Suppressor macrophage treated with lipopolysaccharide for 4 hours (primary cell): Measurements from ENCODE around the gene GRIA4.
"Not testable (repeated sequence)": the region's sequence is repeated elsewhere in the genome, so short reads cannot be mapped to it uniquely, and the experiment has no call there.

Experiments
- DNase-seq: peaks from one replicate; pipeline ENCODE4 v3.0.0-alpha.2; 2020

Gene GRIA4

DNA sequence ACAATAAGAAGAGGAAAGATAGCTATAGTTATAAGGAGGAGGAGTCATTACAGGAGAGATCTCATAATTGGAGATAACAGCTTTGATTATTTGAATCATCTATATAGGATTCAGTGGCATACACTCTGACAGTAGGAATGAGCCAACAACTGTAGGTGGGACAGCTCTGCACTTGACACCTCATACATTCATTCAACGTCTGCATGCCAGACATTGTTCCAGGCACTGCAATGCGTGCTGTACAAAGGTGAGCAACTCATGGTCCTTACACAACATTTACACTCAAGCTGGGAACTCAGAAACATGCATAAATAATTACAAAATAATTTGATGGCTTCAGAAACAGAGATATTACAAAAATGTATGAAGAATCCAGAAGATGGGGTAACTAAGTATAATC lies 257.9 kb downstream of the GRIA4 start:
- no peak for DNase-seq

DNA sequence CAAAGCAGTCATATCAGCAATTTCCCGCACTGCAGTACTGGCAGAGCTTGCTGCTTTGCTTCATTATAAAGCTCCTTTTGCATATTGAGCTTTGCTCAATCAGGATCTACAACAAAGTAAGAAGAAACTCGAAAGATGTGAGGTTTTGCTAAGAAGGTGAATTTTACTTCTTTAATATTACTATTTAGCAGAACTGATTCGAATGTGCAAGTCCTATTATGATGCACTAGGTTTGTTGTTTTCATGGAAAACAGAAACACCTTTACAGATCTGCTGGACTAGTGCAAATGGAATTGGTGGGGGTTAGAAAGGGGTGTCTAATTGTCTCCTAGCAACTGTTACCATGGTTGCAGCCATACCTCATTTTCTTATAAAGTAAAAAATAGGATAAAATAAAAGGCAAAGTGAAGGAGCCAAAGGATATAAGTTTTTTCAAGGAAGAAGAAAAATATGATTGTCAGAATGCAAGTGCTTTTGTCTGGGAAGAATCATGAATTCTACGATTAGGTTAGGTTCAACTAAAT lies 259.0 kb downstream of the GRIA4 start:
- DNase-seq = no peak

GRCh38 chr11:105870516-105871113 lies 260.7 kb downstream of the GRIA4 start:
- no peak for DNase-seq

GRCh38 chr11:105878510-105878909 lies 268.6 kb downstream of the GRIA4 start:
- DNase-seq = no peak

DNA sequence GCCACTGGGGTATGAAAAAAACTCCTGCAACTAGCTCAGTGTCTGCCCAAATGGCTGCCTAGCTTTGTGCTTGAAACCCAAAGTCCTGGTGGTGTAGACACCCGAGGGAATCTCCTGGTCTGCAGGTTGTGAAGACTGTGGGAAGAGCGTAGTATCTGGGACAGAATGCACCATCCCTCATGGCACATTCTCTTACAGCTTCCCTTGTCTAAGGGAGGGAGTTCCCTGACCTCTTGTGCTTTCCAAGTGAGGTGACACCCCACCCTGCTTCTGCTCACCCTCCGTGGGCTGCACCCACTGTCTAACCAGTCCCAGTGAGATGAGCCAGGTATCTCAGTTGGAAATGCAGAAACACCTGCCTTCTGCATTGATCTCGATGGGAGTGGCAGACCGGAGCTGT lies 269.1 kb downstream of the GRIA4 start:
- DNase-seq = not testable (repeated sequence)

DNA sequence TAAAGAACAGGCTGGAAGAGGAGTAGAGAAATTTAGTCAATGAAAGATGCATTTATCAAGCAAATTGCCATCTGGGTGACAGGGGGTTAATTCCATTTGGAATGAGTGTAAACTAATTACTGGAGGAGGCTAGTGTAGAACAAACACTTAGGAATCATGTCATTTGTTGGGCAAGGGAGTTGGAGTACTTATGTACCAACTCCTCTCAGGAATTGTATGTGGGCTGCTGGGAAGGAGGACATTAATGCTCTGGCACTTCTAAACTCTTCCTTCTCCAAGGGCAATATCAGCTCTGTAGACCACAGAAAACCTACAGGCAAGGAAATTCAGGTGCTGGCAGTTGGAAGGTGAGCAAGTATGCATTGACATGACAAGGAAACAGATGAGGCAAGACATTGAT lies 271.2 kb downstream of the GRIA4 start:
- DNase-seq = no peak

DNA sequence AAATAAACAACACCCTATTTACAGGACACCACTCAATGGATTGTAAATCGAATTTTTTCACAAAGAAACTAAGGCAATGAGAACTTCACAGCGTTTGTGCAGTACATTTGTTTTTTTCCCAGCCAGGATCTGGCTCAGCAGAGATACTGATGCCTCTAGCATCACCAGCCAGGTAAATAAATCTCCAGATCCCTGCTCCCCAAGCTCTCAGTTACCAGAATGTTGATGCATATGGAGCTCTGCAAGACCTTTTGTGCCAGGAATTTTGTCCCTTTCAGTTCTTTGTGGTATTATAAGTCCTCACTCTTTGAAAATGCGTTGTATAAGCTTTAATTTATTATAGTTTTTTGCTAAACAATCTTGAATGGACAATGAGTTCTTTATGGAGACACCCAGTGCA lies 274.6 kb downstream of the GRIA4 start:
- DNase-seq = no peak

GRCh38 chr11:105891685-105892084 lies 281.8 kb downstream of the GRIA4 start:
- DNase-seq = no peak

- DNase-seq = no peak
Observed at GRCh38 chr11:105897161-105897560, 287.3 kb downstream of the GRIA4 start.

DNA sequence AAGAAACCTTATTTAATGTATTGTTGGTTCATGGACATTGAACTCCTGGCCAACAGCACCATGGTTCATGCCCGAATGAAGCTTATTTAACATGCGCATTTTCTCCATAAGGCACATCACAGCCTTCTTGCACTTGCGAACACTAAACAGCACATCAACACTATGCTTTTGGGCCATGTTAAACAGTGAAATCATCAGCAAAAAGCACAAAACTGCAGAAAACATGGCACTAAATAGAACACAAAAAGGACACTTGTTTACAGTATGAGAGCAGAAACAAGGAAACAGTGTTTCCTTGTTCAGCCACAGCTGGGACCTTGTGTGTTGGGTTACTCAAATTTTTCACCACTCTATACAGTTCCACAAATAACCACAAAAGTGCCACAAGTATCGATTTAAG lies 289.9 kb downstream of the GRIA4 start:
- DNase-seq = no peak

DNA sequence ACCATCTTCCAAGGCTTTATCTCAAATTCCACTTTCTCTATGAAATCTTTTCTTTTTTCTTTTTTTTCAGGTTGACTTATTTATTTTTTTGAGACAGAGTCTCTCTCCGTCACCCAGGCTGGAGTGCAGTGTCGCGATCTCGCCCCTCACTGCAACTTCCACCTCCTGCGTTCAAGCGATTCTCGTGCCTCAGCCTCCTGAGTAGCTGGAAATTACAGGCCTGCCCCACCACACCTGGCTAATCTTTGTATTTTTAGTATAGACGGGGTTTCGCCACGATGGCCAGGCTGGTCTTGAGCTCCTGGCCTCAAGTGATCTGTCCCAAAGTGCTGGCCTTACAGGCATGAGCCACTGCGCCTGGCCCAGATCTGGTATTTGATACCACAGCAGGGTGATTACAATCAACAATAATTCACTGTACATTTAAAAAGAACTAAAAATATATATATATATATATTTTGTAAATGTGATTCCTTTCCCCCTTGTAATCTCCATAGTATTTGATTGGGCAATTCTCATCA lies 290.7 kb downstream of the GRIA4 start:
- DNase-seq = no peak

DNA sequence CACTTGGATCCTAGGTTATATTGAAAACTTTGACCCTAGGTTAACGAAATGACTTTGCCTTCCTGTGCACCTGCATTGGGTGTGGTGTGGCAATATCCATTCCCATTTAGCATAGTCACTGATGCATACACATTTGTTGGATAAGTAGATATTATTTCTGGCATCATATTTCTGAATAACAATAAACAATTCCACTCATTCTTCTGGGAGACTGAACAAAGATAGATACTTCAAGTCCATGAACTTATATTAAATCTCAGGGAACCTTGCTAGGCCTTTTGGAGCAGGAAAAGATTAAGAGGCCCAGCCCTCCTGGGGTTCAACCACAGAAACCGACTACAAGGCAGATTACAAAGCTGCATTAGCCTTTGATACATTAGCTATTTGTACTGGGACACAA lies 293.2 kb downstream of the GRIA4 start:
- DNase-seq = no peak

- no peak for DNase-seq
Observed at GRCh38 chr11:105906517-105906916, 296.6 kb downstream of the GRIA4 start.

DNA sequence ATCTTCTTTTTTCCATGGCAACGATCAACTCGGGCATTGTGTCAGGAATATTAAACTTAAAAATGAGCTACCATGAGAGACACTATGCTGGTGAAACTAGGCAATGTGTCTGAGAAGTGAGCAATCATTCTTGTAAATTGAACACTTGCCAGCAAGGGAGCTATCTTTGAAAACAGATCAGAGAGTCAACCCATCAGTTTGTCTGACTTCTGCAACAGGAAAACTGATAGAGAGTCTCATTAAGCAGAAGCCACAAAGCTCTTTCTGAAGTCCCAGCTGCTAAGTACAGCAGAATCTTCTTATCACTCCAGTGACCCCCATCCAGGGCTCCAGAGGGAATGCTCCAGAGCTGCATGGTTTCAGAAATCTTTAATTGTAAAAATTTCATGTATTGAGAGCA lies 297.4 kb downstream of the GRIA4 start:
- no peak for DNase-seq

GRCh38 chr11:105910095-105910715 lies 300.3 kb downstream of the GRIA4 start:
- no peak for DNase-seq

- no peak for DNase-seq
Observed at GRCh38 chr11:105911454-105911853, 301.6 kb downstream of the GRIA4 start.

GRCh38 chr11:105912666-105913065 lies 302.8 kb downstream of the GRIA4 start:
- no peak for DNase-seq

DNA sequence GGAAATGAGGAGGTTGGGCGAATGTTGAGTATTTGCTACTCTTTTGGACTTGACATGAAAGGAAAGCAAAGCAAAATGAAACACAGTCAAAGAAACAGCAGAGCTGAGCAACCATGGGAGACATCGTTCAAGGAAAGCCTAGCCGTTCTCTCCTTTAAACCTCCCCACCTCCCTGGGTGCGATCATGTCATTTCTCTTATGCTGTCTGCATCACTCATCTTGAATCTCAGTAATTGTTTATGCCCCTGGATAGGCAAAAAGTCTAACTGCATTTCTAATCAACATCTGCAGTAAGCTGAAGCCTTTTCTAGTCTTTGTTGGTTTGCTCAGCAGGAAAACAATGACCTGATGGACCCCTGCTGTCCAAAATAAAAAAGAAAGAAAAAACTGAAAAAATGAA lies 305.1 kb downstream of the GRIA4 start:
- DNase-seq = no peak

GRCh38 chr11:105918039-105918438 lies 308.2 kb downstream of the GRIA4 start:
- DNase-seq = no peak

GRCh38 chr11:105918600-105918999 lies 308.7 kb downstream of the GRIA4 start:
- no peak for DNase-seq

DNA sequence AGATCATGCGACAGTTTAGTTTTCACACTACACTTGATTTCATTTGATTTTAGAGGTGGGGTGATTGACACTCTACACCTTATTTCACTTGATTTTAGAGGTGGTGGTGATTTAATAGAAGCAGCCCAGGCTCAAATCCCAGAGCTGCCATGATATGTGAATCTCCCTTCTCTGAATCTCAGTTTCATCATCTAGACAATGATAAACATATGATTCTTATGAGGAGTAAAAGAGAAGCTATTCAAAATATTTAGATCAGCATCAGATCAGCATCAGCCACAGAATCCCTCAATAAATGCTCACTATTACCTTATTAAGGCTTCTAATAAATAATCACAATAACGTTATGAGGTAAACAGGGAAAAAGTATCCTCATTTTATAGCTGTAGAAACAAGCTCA lies 313.4 kb downstream of the GRIA4 start:
- DNase-seq = no peak

- DNase-seq = no peak
Observed at GRCh38 chr11:105923807-105924206, 313.9 kb downstream of the GRIA4 start.

DNA sequence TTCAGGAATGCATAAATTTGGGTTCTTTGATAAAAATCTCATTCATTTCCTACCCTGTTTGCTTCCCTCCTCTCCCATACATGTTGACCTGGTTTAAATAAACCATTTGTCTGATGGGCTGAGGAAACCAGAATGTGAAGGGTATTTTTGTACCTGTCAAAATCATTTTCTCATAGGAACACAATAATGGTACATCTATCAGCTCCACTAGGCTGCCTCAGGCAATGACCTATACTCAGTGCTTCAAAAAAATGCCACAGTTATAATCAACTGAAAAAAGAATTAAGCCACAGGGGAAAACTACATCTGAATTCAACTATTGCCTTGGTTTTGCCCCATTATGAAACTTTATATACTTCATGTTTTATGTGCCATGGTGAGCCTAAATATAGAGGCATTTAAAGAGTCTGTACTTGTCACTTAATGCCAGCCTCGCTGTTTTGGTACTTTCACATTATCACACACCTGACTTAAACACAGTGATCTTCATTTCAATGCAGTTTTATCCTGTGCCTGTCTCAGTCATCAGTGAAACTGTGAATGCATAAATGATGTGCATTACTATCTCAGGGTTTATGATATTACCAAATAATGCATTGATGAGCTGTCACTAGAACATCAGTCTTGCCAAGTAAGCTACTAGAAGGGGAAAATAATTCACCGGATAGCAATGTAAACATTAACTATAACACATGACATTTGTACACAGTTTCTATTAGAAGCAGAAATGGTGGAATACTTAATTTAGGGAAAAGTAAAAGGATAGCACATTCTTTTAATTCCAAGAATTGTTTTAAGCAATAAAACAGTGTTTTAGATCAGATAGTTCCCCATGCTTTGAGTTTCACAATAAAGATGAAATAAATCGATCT lies 319.4 kb downstream of the GRIA4 start:
- no peak for DNase-seq

DNA sequence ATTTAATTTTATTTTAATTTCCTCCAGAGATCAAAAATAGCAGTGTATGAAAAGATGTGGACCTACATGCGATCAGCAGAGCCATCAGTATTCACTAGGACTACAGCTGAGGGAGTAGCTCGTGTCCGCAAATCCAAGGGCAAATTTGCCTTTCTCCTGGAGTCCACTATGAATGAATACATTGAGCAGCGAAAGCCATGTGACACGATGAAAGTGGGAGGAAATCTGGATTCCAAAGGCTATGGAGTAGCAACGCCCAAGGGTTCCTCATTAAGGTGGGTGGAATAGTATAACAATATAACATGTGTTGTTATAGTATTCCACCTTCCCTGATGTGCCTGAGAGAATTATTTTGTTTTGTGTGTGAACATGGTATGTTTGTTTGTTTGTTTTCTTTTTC lies 323.8 kb downstream of the GRIA4 start:
- DNase-seq = no peak
